GM19025 (cell line): ENCODE measurements around the gene TYRP1.
"Not testable (repeated sequence)": the region's sequence is repeated elsewhere in the genome, so short reads cannot be mapped to it uniquely, and the experiment has no call there.

Source experiments
- ATAC-seq: cut with Tn5 transposase; IDR thresholded peaks from one replicate; pipeline ENCODE4 v1.9.1; 2021; ENCODE audit warnings: mild to moderate bottlenecking, low read depth, moderate library complexity; ENCODE audit not compliant: unreplicated experiment

The TYRP1 gene

GRCh38 chr9:12693141-12693540 lies at the start of gene TYRP1:
Gene TYRP1 (plus strand): TSS chr9:12693385. CDS start chr9:12693997, 612 bp downstream.
- no peak for ATAC-seq

GRCh38 chr9:12643686-12644085 lies 49.5 kb upstream of the TYRP1 start:
- no peak for ATAC-seq

GRCh38 chr9:12648925-12649324 lies 44.3 kb upstream of the TYRP1 start:
- no peak for ATAC-seq

- no peak for ATAC-seq
Observed at GRCh38 chr9:12651125-12651524, 42.1 kb upstream of the TYRP1 start.

- no peak for ATAC-seq
Observed at GRCh38 chr9:12652973-12653372, 40.2 kb upstream of the TYRP1 start.

- no peak for ATAC-seq
Observed at GRCh38 chr9:12656803-12657202, 36.4 kb upstream of the TYRP1 start.

- ATAC-seq, result no peak
Observed at GRCh38 chr9:12657233-12657632, 36.0 kb upstream of the TYRP1 start.

GRCh38 chr9:12657998-12658397 lies 35.2 kb upstream of the TYRP1 start:
- no peak for ATAC-seq

- ATAC-seq, result no peak
Observed at GRCh38 chr9:12658531-12659209, 34.5 kb upstream of the TYRP1 start.

- no peak for ATAC-seq
Observed at GRCh38 chr9:12659220-12659619, 34.0 kb upstream of the TYRP1 start.

- no peak for ATAC-seq
Observed at GRCh38 chr9:12666813-12667212, 26.4 kb upstream of the TYRP1 start.

GRCh38 chr9:12667892-12668291 lies 25.3 kb upstream of the TYRP1 start:
- ATAC-seq, result no peak

- no peak for ATAC-seq
Observed at GRCh38 chr9:12670006-12670405, 23.2 kb upstream of the TYRP1 start.

GRCh38 chr9:12674961-12675360 lies 18.2 kb upstream of the TYRP1 start:
- ATAC-seq, result no peak

GRCh38 chr9:12677462-12678126 lies 15.6 kb upstream of the TYRP1 start:
- not testable (repeated sequence) for ATAC-seq

- ATAC-seq, result no peak
Observed at GRCh38 chr9:12680341-12680740, 12.8 kb upstream of the TYRP1 start.

- ATAC-seq, result no peak
Observed at GRCh38 chr9:12680757-12681156, 12.4 kb upstream of the TYRP1 start.

- no peak for ATAC-seq
Observed at GRCh38 chr9:12681620-12682019, 11.6 kb upstream of the TYRP1 start.

- no peak for ATAC-seq
Observed at GRCh38 chr9:12684974-12685373, 8.2 kb upstream of the TYRP1 start.

- no peak for ATAC-seq
Observed at GRCh38 chr9:12689233-12689632, 4.0 kb upstream of the TYRP1 start.

- ATAC-seq, result no peak
Observed at GRCh38 chr9:12694013-12694412, 828 bp downstream of the TYRP1 start.

GRCh38 chr9:12695474-12695873 lies 2.3 kb downstream of the TYRP1 start:
- ATAC-seq, result no peak
